MG63 (cell line): Measurements from ENCODE around the gene ABCA8. TPM values are rescaled to one million over a fixed set of nuclear protein-coding genes. Genes with fewer than 3 reads are reported as not detected.
"Not testable (repeated sequence)": the region's sequence is repeated elsewhere in the genome, so short reads cannot be mapped to it uniquely, and the experiment has no call there.

Experiments used
- DNase-seq: peaks from one replicate; pipeline ENCODE4 v3.0.0-alpha.2; 2020
- H3K27me3 ChIP-seq: fragments of 250-450 bp; sonication (Bioruptor Pico); 2 replicates; pipeline ENCODE4 v1.5.1; 2020; ENCODE audit warnings: mild to moderate bottlenecking, moderate library complexity
- H3K36me3 ChIP-seq: fragments of 250-450 bp; sonication (Bioruptor Pico); 2 replicates; pipeline ENCODE4 v1.5.1; 2020; ENCODE audit warnings: mild to moderate bottlenecking, moderate library complexity
- H3K4me3 ChIP-seq: fragments of 250-450 bp; sonication (Bioruptor Pico); 2 replicates; pipeline ENCODE4 v1.5.1; 2020; ENCODE audit warnings: mild to moderate bottlenecking, moderate library complexity
- H3K9me3 ChIP-seq: fragments of 250-450 bp; sonication (Bioruptor Pico); 2 replicates; pipeline ENCODE4 v1.5.1; 2020; ENCODE audit warnings: mild to moderate bottlenecking, moderate library complexity
- total RNA-seq: library from RNA; depleted of rRNA; stranded (reverse); fragments of >200 nt; shearing (Covaris generic); gene quantifications from 2 replicates; pipeline ENCODE4 v1.2.3, GENCODE V29; 2014; ENCODE audit warnings: low replicate concordance

ABCA8 gene
- total RNA-seq, 1 experiment from 2014 or later, result 1.8 TPM

DNA sequence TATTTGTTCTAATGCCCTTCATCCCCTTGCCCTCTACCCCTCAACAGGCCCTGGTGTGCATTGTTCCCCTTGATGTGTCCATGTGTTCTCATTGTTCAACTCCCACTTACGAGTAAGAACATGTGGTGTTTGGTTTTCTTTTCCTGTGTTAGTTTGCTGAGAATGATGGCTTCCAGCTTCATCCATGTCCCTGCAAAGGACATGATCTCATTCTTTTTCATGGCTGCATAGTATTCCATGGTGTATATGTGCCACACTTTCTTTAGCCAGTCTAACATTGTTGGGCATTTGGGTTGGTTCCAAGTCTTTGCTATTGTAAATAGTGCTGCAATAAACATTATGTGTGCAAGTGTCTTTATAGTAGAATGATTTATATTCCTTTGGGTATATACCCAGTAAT lies 7.3 kb downstream of the ABCA8 start:
- H3K36me3 ChIP-seq, H3K27me3 ChIP-seq, DNase-seq, H3K4me3 ChIP-seq, H3K9me3 ChIP-seq: not testable (repeated sequence)

DNA sequence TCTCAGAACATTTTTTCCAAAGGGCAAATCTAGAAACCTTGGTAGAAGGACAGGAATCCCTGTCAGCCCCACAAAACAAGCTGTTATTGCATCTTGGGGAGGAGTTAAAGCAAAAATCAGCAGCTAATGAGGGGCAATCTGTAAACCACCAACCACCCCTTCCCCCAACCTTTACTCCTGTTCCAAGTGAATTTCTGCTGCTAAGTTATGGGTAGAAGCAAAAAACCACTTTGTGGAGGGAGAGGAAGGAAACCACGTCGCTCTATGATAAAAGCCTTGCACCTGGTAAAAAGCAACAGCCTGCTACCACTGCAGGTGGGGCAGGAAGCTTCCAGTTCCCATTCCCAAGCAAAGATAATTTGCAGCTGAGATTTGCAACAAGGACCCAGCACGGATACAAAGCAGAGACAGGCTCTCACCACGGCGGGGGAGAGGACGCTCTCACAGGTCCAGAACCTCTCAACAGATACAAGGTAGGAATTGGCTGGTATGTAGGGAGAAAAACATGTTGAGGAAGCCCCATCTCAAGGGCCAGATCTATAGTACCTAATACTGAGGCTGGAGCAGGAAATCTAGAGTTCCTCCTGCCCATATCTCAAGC lies 10.7 kb downstream of the ABCA8 start:
- no peak for DNase-seq
- Histone ChIP-seq H3K36me3 (no peaks in the 10 kb centered on the region), H3K27me3 (no peaks in the 10 kb centered on the region), H3K4me3 (no peak overlapping the region), H3K9me3 (no peaks in the 10 kb centered on the region)

DNA sequence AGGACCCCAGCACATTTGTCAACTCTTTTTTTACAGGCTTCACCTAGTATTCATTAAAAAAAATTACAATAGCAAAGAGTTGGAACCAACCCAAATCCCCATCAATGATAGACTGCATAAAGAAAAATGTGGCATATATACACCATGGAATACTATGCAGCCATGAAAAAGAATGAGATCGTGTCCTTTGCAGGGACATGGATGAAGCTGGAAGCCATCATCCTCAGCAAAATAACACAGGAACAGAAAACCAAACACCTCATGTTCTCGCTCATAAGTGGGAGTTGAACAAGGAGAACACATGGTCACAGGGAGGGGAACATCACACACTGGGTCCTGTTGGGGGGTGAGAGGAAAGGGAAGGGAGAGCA lies 11.4 kb downstream of the ABCA8 start:
- not testable (repeated sequence) for H3K36me3 ChIP-seq, H3K9me3 ChIP-seq, H3K4me3 ChIP-seq, H3K27me3 ChIP-seq, DNase-seq

DNA sequence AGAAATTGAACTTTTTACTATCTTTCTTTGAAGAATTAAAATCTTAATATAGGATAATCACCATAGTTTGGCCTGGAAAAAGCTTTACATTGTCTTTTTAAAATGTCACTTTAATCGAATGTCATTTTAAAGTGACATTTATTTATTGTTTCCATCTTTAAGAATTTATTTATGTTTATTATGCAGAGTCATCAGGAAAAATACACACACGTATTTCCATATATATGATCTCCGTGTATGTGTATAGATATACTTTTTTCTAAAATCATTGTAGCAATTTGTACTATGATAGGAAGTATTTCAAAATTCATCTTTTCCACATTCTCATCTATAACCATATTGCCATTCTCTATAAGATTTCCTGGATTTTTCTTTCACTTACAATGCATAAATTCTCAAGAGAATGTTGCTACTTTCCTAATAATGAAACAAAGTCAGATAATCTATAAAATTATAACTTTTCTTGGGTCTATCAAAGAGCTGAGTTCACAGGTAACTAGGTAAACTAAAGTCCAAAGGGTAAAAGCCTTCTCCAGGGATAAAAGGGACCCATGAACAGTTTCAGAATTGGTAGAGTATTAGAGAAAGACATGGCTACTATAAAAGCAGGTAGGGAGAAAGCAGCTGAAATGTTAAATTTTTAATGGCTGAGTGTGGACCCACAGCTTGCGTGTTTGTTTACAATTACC lies 11.9 kb downstream of the ABCA8 start:
- no peak for DNase-seq
- H3K27me3 ChIP-seq, result no peaks in the 10 kb centered on the region

GRCh38 chr17:68942389-68942788 lies 12.8 kb downstream of the ABCA8 start:
- Histone ChIP-seq H3K36me3 (no peaks in the 10 kb centered on the region), H3K27me3 (no peaks in the 10 kb centered on the region), H3K9me3 (no peaks in the 10 kb centered on the region), H3K4me3 (no peak overlapping the region)
- no peak for DNase-seq

More for the DNA sequence above, 11.9 kb downstream of the ABCA8 start:
- no peaks in the 10 kb centered on the region for H3K36me3 ChIP-seq
- no peaks in the 10 kb centered on the region for H3K9me3 ChIP-seq
- H3K4me3 ChIP-seq, result no peak overlapping the region

- H3K36me3 ChIP-seq, result no peaks in the 10 kb centered on the region
- DNase-seq, result no peak
- H3K27me3 ChIP-seq, result no peaks in the 10 kb centered on the region
- H3K9me3 ChIP-seq, result no peaks in the 10 kb centered on the region
- H3K4me3 ChIP-seq, result no peak overlapping the region
These were observed 13.4 kb downstream of the ABCA8 start for GRCh38 chr17:68941761-68942160.

GRCh38 chr17:68939195-68939594 lies 16.0 kb downstream of the ABCA8 start:
- H3K36me3 ChIP-seq, result no peaks in the 10 kb centered on the region; the same call in 1 of the 2 replicates
- no peak overlapping the region for H3K4me3 ChIP-seq
- H3K27me3 ChIP-seq, result no peaks in the 10 kb centered on the region
- H3K9me3 ChIP-seq, result no peaks in the 10 kb centered on the region
- no peak for DNase-seq

DNA sequence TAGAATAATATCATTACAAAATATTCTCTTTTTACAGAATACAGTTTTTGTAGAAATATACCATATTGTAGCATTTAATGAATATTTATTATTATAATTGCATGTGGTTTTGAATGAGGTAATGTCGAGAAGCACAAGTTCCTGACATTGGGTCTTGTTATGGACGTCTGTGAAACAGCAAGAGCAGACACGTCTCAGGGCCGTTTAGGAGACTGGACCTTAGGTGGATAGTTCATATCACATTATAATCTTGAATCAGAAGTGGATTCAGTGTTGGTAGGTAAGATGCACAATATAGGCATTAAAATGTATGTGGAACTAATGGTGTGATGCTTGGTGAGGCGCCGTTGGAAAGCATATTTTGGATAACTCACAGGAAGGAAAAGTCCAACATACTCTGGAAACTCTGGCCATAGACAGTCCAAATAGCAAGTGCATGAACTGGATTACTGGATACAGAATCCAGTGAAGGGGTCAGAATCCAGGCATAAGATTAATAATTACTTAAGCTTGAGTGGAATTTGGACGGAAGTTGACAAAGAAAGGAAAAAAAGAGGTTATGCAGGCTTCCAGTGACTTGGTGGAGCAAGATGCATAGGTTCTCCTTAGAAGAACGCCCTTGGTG lies 17.2 kb downstream of the ABCA8 start:
- H3K4me3 ChIP-seq, result no peak overlapping the region
- DNase-seq, result no peak
- no peaks in the 10 kb centered on the region for H3K27me3 ChIP-seq
- H3K9me3 ChIP-seq, result no peaks in the 10 kb centered on the region
- no peaks in the 10 kb centered on the region; the same call in 1 of the 2 replicates for H3K36me3 ChIP-seq

- no peak for DNase-seq
- Histone ChIP-seq H3K36me3 (no peaks in the 10 kb centered on the region), H3K9me3 (no peaks in the 10 kb centered on the region), H3K27me3 (no peaks in the 10 kb centered on the region), H3K4me3 (no peak overlapping the region)
These were observed 27.7 kb downstream of the ABCA8 start for GRCh38 chr17:68927516-68927915.

DNA sequence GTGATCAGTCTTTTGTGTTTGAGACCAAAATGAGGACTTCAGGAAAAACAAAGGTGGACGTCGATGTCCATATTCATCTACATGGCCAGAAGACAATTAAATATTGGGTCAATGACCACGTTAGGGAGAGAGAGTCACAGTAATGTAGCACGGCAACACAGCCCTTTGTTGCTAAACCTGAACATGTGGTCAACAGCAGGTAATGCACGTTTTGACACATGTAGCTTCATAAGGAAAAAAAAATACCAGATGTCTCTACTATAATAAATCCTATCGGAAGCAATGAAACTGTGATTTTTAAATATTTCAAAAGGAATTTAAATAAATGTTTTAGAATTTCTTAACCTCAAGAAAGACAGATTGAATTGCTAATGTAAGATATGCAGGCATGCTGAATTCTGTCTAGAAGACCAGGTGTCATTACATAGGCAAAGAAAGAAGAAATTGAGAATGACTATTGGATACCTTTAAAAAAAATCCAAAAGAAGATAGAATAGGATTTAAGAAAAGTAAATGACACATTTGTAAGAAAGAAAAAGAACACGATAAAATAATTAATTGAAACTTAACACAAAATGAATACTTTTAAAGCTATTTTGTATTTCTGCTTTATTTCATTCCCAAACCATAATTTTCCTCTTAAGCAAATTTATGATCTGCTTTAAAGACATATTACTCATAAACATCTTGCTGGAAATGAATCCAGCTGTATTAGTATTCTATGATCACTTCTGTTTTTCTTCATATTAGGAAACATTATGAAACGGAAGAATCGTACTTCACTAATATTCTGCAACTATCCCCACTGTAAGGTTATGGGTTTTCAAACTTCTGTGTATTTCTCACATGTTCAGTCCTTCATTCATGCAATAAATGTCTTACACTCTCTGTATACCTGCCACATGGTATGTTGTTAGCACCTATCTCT lies 30.1 kb downstream of the ABCA8 start:
- H3K4me3 ChIP-seq, result no peak overlapping the region
- H3K9me3 ChIP-seq, result no peaks in the 10 kb centered on the region
- DNase-seq, result no peak
- H3K36me3 ChIP-seq, result no peaks in the 10 kb centered on the region
- no peaks in the 10 kb centered on the region for H3K27me3 ChIP-seq

GRCh38 chr17:68910789-68911431 lies 44.3 kb downstream of the ABCA8 start:
- no peak overlapping the region for H3K4me3 ChIP-seq
- no peak for DNase-seq

DNA sequence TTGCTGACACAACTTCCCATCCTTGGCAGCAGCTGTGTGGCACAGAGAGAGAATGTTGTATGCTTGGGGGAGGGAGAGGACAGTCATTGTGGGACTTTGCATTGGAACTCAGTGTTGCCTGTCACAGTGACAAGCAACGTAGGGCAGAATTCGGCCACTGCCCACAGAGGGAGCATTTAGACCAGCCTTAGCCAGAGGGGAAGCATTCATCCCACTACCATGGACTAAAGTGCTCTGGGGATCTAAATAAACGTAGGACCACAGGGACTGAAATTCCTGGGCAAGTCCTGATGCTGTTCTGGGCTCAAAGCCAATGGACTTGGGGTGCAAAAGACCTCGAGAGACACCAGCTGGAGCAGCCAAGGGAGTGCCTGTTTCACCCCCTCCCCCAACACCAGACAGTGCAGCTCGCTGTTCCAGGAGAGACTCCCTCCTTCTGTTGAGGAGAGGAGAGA lies 44.9 kb downstream of the ABCA8 start:
- Histone ChIP-seq H3K4me3 (no peak overlapping the region), H3K9me3 (no peaks in the 10 kb centered on the region; the same call in 1 of the 2 replicates), H3K27me3 (no peaks in the 10 kb centered on the region), H3K36me3 (no peaks in the 10 kb centered on the region)
- no peak for DNase-seq

More at GRCh38 chr17:68910789-68911431, 44.3 kb downstream of the ABCA8 start:
- Histone ChIP-seq H3K36me3 (no peaks in the 10 kb centered on the region), H3K27me3 (no peaks in the 10 kb centered on the region), H3K9me3 (no peaks in the 10 kb centered on the region; the same call in 1 of the 2 replicates)

DNA sequence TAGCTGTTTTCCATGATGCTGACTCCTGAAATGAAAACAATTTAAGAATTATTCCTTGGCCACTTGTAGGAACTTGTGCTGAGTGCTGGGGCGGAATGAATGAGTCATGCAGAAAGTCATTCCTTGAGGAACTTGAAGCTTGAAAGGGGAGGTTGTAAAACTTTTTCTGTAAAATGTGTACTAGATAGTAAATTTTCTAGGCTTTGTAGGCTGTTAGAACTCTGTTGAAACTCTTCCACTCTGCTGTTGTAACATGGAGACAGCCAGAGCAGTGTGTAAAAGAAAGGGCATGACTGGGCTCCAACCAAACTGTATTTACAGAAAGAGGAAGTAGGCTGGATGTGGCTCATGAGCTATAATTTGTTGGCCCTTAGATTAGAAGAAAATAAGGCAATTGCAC lies 46.1 kb downstream of the ABCA8 start:
- no peaks in the 10 kb centered on the region; the same call in 1 of the 2 replicates for H3K9me3 ChIP-seq
- H3K36me3 ChIP-seq, result no peaks in the 10 kb centered on the region
- H3K27me3 ChIP-seq, result no peaks in the 10 kb centered on the region
- peak; percentile 76 for DNase-seq
- no peak overlapping the region for H3K4me3 ChIP-seq

DNA sequence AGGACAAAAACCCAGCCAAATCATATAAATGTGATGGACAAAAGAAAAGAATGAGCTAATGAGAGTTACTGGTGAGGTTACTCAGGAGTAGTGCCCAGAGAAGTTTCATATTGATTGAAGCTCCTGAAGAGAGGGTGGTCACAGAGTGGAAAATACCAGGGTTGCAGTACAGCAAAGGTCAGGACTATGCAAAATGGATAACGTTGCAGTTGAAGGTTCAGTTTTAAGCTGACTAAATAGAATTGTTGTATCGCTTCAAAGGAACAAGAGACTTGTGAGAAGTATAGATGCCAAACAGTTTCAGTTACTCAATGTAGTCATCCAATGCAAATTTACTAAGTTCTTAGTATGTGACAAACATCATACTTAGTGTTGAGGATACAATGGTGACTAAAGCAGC lies 47.1 kb downstream of the ABCA8 start:
- no peak overlapping the region for H3K4me3 ChIP-seq
- H3K27me3 ChIP-seq, result no peaks in the 10 kb centered on the region
- DNase-seq, result no peak

GRCh38 chr17:68906638-68907037 lies 48.6 kb downstream of the ABCA8 start:
- no peak for DNase-seq
- no peaks in the 10 kb centered on the region for H3K9me3 ChIP-seq

More for the DNA sequence above, 47.1 kb downstream of the ABCA8 start:
- no peaks in the 10 kb centered on the region for H3K9me3 ChIP-seq
- no peaks in the 10 kb centered on the region for H3K36me3 ChIP-seq

GRCh38 chr17:68903286-68903685 lies 51.9 kb downstream of the ABCA8 start:
- Histone ChIP-seq H3K27me3 (no peaks in the 10 kb centered on the region), H3K4me3 (no peak overlapping the region), H3K9me3 (no peaks in the 10 kb centered on the region), H3K36me3 (no peaks in the 10 kb centered on the region)
- no peak for DNase-seq

More at GRCh38 chr17:68906638-68907037, 48.6 kb downstream of the ABCA8 start:
- no peaks in the 10 kb centered on the region for H3K36me3 ChIP-seq
- no peaks in the 10 kb centered on the region for H3K27me3 ChIP-seq
- H3K4me3 ChIP-seq, result no peak overlapping the region
